OCI-LY7 (cell line): ENCODE results near the gene CNBD2. TPM values are rescaled to one million over a fixed set of nuclear protein-coding genes. Genes with fewer than 3 reads are reported as not detected.
"Not testable (repeated sequence)": the region's sequence is repeated elsewhere in the genome, so short reads cannot be mapped to it uniquely, and the experiment has no call there.

Experiments used
- BruUV-seq: library from RNA; stranded (reverse); fragments of 400-500 nt; replicated peaks from 2 replicates; lab custom pipeline; 2021; lab: Mats Ljungman, UMichigan
- CTCF ChIA-PET: fragments of 300-600 bp; sonication (Branson Sonifier 250); formaldehyde crosslinking; loops from one replicate; lab custom pipeline; 2022; ENCODE audit warnings: antibody characterized with exemption; ENCODE audit not compliant: unreplicated experiment; lab: Charles Lee
- POLR2A ChIA-PET: fragments of 300-600 bp; sonication (Branson Sonifier 250); formaldehyde crosslinking; loops from one replicate; lab custom pipeline; 2022; ENCODE audit warnings: antibody characterized with exemption; lab: Charles Lee
- DNase-seq: peaks from one replicate; pipeline ENCODE4 v3.0.0-alpha.2; 2015; ENCODE audit warnings: low spot score
- H2AFZ ChIP-seq: fragments of 200-600 bp; sonication (generic), shearing (Covaris generic); 2 replicates; pipeline ENCODE4 v1.6.1; 2014; ENCODE audit warnings: mild to moderate bottlenecking, antibody characterized with exemption, low read length, moderate library complexity
- H3K27ac ChIP-seq: fragments of 200-600 bp; sonication (generic); 2 replicates; pipeline ENCODE4 v1.5.1; 2014; ENCODE audit warnings: mixed run types, low read depth, mild to moderate bottlenecking, moderate library complexity, low read length, inconsistent platforms; ENCODE audit not compliant: poor library complexity, severe bottlenecking
- H3K36me3 ChIP-seq: fragments of 200-600 bp; sonication (generic); 2 replicates; pipeline ENCODE4 v1.6.1; 2014; ENCODE audit warnings: mild to moderate bottlenecking, antibody characterized with exemption, low read length, moderate library complexity, mixed read lengths; ENCODE audit not compliant: insufficient read depth
- H3K4me1 ChIP-seq: fragments of 200-600 bp; sonication (generic); 2 replicates; pipeline ENCODE4 v1.5.1; 2014; ENCODE audit warnings: mild to moderate bottlenecking, low read length; ENCODE audit not compliant: insufficient read depth, poor library complexity, severe bottlenecking
- H3K4me2 ChIP-seq: fragments of 200-600 bp; sonication (generic); 2 replicates; pipeline ENCODE4 v1.6.1; 2014; ENCODE audit warnings: mild to moderate bottlenecking, low read length
- H3K4me3 ChIP-seq: fragments of 200-600 bp; sonication (generic); 2 replicates; pipeline ENCODE4 v1.5.1; 2014; ENCODE audit warnings: mild to moderate bottlenecking, low read depth, low read length; ENCODE audit not compliant: poor library complexity, severe bottlenecking
- H3K79me2 ChIP-seq: fragments of 200-600 bp; sonication (generic); 2 replicates; pipeline ENCODE4 v1.6.1; 2016; ENCODE audit warnings: low read depth, mild to moderate bottlenecking, low read length, moderate library complexity, mixed read lengths; ENCODE audit not compliant: insufficient read depth
- H3K9me2 ChIP-seq: fragments of 200-600 bp; sonication (generic); 2 replicates; pipeline ENCODE4 v1.6.1; 2016; ENCODE audit warnings: mild to moderate bottlenecking, low read length, mixed read lengths; ENCODE audit not compliant: insufficient read depth
- H3K9me3 ChIP-seq: fragments of 200-600 bp; sonication (generic); 2 replicates; pipeline ENCODE4 v1.6.1; 2014; ENCODE audit warnings: mild to moderate bottlenecking, mixed run types, low read length, mixed read lengths
- H4K20me1 ChIP-seq: fragments of 200-600 bp; sonication (generic); 2 replicates; pipeline ENCODE4 v1.6.1; 2014; ENCODE audit warnings: mild to moderate bottlenecking, antibody characterized with exemption, low read length, moderate library complexity, mixed read lengths; ENCODE audit not compliant: insufficient read depth
- CTCF ChIP-seq: fragments of 200-600 bp; sonication (generic); conservative IDR thresholded peaks from 2 replicates; pipeline ENCODE4 v1.5.1; 2014; ENCODE audit warnings: mild to moderate bottlenecking, antibody characterized with exemption, low read length, moderate library complexity, mixed read lengths
- EZH2phosphoT487 ChIP-seq: fragments of 200-600 bp; sonication (generic); IDR thresholded peaks from 2 replicates; pipeline ENCODE4 v1.6.1; 2018; ENCODE audit warnings: low read depth, borderline replicate concordance, mild to moderate bottlenecking, mixed run types, antibody characterized with exemption, low read length, moderate library complexity, mixed read lengths
- intact Hi-C: fragments of 100-400 bp; cut with micrococcal nuclease; formaldehyde crosslinking; loops from one replicate; pipeline ENCODE4 v1.10.0; 2022; ENCODE audit not compliant: unreplicated experiment
- total RNA-seq, 2 experiments: library from RNA; depleted of rRNA in 1 of 2; stranded (reverse); fragments of >200 nt in 1 of 2; shearing (Covaris generic) in 1 of 2; gene quantifications; 2 replicates each; pipeline ENCODE4 v1.2.3, GENCODE V29; 2014 to 2022

The CNBD2 gene
- total RNA-seq, 2 experiments from 2014 or later = 10.4 to 10.5 TPM

GRCh38 chr20:35992713-35993335 is 24.4 kb downstream of the CNBD2 start:
- peak; percentile 97 for TF ChIP-seq CTCF
- TF ChIP-seq EZH2phosphoT487 = no peak
- Histone ChIP-seq H3K9me3 (no peaks in the 10 kb centered on the region), H3K4me3 (no peak overlapping the region), H3K27ac (no peak overlapping the region), H4K20me1 (no peaks in the 10 kb centered on the region), H3K9me2 (no peaks in the 10 kb centered on the region), H3K79me2 (no peaks in the 10 kb centered on the region), H2AFZ (peak overlapping the region; percentile 84; the same call in 1 of the 2 replicates), H3K4me2 (peak overlapping the region; percentile 57), H3K4me1 (peaks cover 20% of the 10 kb centered on the region), H3K36me3 (no peaks in the 10 kb centered on the region)
- peak; percentile 84 for DNase-seq
- BruUV-seq = no TSS peak
- intact Hi-C loops = loop anchor here (2.0 kb wide), 1 partner anchor 206 kb away; no protein-coding TSS in a partner anchor
- ChIA-PET CTCF (interaction anchor here (0.9 to 1.3 kb wide), 5 partner anchors 39 to 207 kb away, joined by 3 to 11 read pairs (median 6); partner anchors contain the start of gene SCAND1), POLR2A (interaction anchor here (0.5 to 3.2 kb wide), 13 partner anchors 15 to 1792 kb away, joined by 3 to 16 read pairs (median 4); partner anchors contain the start of gene SCAND1)

GRCh38 chr20:35994994-35995453 is 26.6 kb downstream of the CNBD2 start:
- H3K9me3 ChIP-seq = no peaks in the 10 kb centered on the region
- no peaks in the 10 kb centered on the region for H3K79me2 ChIP-seq
- H3K36me3 ChIP-seq = no peaks in the 10 kb centered on the region
- peak; percentile 89 for DNase-seq
- ChIA-PET POLR2A (interaction anchor here (0.7 kb wide), 2 partner anchors 115 to 143 kb away, joined by 3 to 6 read pairs; no protein-coding TSS in a partner anchor), CTCF (interaction anchor here (1.0 kb wide), 2 partner anchors 144 to 148 kb away, joined by 5 to 8 read pairs; no protein-coding TSS in a partner anchor)
- H2AFZ ChIP-seq = peak overlapping the region; percentile 18; the same call in 1 of the 2 replicates
- no peak overlapping the region for H3K4me3 ChIP-seq
- no peaks in the 10 kb centered on the region for H3K9me2 ChIP-seq
- no TSS peak for BruUV-seq
- TF ChIP-seq CTCF (peak; percentile 98), EZH2phosphoT487 (no peak)
- intact Hi-C loops = loop anchor here (1.0 to 5.0 kb wide), 2 partner anchors 42 to 143 kb away; no protein-coding TSS in a partner anchor
- H4K20me1 ChIP-seq = no peaks in the 10 kb centered on the region
- H3K27ac ChIP-seq = no peak overlapping the region
- peaks cover 20% of the 10 kb centered on the region for H3K4me1 ChIP-seq
- no peak overlapping the region for H3K4me2 ChIP-seq

- H3K9me3 ChIP-seq, H3K4me3 ChIP-seq, H3K36me3 ChIP-seq, H3K79me2 ChIP-seq, H3K9me2 ChIP-seq, H3K27ac ChIP-seq, H4K20me1 ChIP-seq, BruUV-seq, H2AFZ ChIP-seq, POLR2A ChIA-PET, DNase-seq, H3K4me2 ChIP-seq: not testable (repeated sequence)
- intact Hi-C loops = loop anchor here (5.0 kb wide), 1 partner anchor 41 kb away; no protein-coding TSS in a partner anchor
- CTCF ChIA-PET = interaction anchor here (0.6 to 1.9 kb wide), 2 partner anchors 142 to 444 kb away, joined by 3 to 4 read pairs; no protein-coding TSS in a partner anchor
- peaks cover 16% of the 10 kb centered on the region for H3K4me1 ChIP-seq
Measured at GRCh38 chr20:35996492-35996891, 28.1 kb downstream of the CNBD2 start.

- H3K4me1 ChIP-seq, H3K27ac ChIP-seq, DNase-seq, H3K79me2 ChIP-seq, H3K9me2 ChIP-seq, CTCF ChIA-PET, H3K36me3 ChIP-seq, intact Hi-C loops, POLR2A ChIA-PET, H3K4me2 ChIP-seq, H2AFZ ChIP-seq, H4K20me1 ChIP-seq, BruUV-seq, H3K4me3 ChIP-seq: not testable (repeated sequence)
- H3K9me3 ChIP-seq = peaks cover 10% of the 10 kb centered on the region; the same call in 1 of the 2 replicates
Measured at GRCh38 chr20:36001331-36001730, 32.9 kb downstream of the CNBD2 start.
